Transverse colon (tissue), 4 donors: ENCODE data around the gene ACBD6. TPM values are rescaled to one million over a fixed set of nuclear protein-coding genes. Genes with fewer than 3 reads are reported as not detected.

Experiments
- DNase-seq: peaks from one replicate; pipeline ENCODE4 v3.0.0-alpha.2; 2019
- H3K27ac ChIP-seq, 4 donors: fragments of 200-600 bp; sonication (generic); 2 replicates each; pipeline ENCODE4 v1.5.1; 2016 to 2018; ENCODE audit warnings: inconsistent platforms in 4 of 4
- H3K27me3 ChIP-seq: fragments of 200-600 bp; sonication (generic); 2 replicates; pipeline ENCODE4 v1.5.1; 2017; ENCODE audit warnings: inconsistent platforms
- H3K36me3 ChIP-seq, 4 donors: fragments of 200-600 bp; sonication (generic); 2 replicates each; pipeline ENCODE4 v1.5.1; 2017 to 2019; ENCODE audit warnings: inconsistent platforms in 4 of 4
- H3K4me1 ChIP-seq, 4 donors: fragments of 200-600 bp; sonication (generic); 2 replicates each; pipeline ENCODE4 v1.5.1; 2017 to 2020; ENCODE audit warnings: inconsistent platforms in 4 of 4
- H3K4me3 ChIP-seq, 4 donors: fragments of 200-600 bp; sonication (generic); 1 replicate in 1 of 4; 2 replicates in 3 of 4; pipeline versions ENCODE4 v1.5.1 to v1.6.1; 2017 to 2019; ENCODE audit warnings: inconsistent platforms in 4 of 4
- H3K9me3 ChIP-seq, 2 donors: fragments of 200-600 bp; sonication (generic); 2 replicates each; pipeline ENCODE4 v1.5.1; 2017 to 2019; ENCODE audit warnings: inconsistent platforms in 2 of 2
- EP300 ChIP-seq: sonication (generic); formaldehyde crosslinking; IDR thresholded peaks from one replicate; pipeline ENCODE4 v1.6.1; 2017; ENCODE audit warnings: antibody characterized with exemption, low read depth
- POLR2A ChIP-seq: fragments of 450-650 bp; IDR thresholded peaks from one replicate; pipeline ENCODE4 v1.6.1; 2016; ENCODE audit warnings: antibody characterized with exemption, mild to moderate bottlenecking, moderate library complexity
- POLR2AphosphoS5 ChIP-seq, 3 donors: sonication (generic); formaldehyde crosslinking; IDR thresholded peaks; one replicate each; pipeline ENCODE4 v1.6.1; 2016; ENCODE audit warnings: antibody characterized with exemption in 3 of 3
- WGBS, 2 donors: methylation state at CpG; one replicate each; pipeline ENCODE4 v1.1.5; 2018; ENCODE audit warnings: low coverage in 1 of 2; 5-methylcytosine and 5-hydroxymethylcytosine counted together
- in situ Hi-C, 4 donors: fragments of 200-750 bp; cut with MboI; loops; one replicate each; pipeline versions ENCODE4 v1.15.0 to v1.15.1; 2017; ENCODE audit warnings: low sequenced_read_pairs in 3 of 4, low pct_ligation_motif_present in 1 of 4, low pct_unique_long_range_greater_than_20kb in 1 of 4
- intact Hi-C: fragments of 100-400 bp; cut with DNase I; formaldehyde crosslinking; loops from one replicate; pipeline ENCODE4 v1.15.1; 2023; ENCODE audit warnings: low total_unique reads
- total RNA-seq, 4 donors: library from RNA; depleted of rRNA; stranded (reverse); fragments of >200 nt; gene quantifications; one replicate each; pipeline ENCODE4 v1.1.0, GENCODE V29; 2016
- TF ChIP-seq, protein P1 (sequence below), 5 experiments: fragments of 200-600 bp in 3 of 5; fragments of 450-650 bp in 2 of 5; sonication (generic) in 3 of 5; IDR thresholded peaks; 1 replicate in 2 of 5; 2 replicates in 3 of 5; pipeline ENCODE4 v1.5.1; 2016 to 2017; ENCODE audit warnings: antibody characterized with exemption in 5 of 5, inconsistent platforms in 3 of 5, mild to moderate bottlenecking in 2 of 5, moderate library complexity in 1 of 5

The ACBD6 gene
- total RNA-seq, 4 donors from 2014 or later: 9.7 to 48.4 (median 38.6) TPM

DNA sequence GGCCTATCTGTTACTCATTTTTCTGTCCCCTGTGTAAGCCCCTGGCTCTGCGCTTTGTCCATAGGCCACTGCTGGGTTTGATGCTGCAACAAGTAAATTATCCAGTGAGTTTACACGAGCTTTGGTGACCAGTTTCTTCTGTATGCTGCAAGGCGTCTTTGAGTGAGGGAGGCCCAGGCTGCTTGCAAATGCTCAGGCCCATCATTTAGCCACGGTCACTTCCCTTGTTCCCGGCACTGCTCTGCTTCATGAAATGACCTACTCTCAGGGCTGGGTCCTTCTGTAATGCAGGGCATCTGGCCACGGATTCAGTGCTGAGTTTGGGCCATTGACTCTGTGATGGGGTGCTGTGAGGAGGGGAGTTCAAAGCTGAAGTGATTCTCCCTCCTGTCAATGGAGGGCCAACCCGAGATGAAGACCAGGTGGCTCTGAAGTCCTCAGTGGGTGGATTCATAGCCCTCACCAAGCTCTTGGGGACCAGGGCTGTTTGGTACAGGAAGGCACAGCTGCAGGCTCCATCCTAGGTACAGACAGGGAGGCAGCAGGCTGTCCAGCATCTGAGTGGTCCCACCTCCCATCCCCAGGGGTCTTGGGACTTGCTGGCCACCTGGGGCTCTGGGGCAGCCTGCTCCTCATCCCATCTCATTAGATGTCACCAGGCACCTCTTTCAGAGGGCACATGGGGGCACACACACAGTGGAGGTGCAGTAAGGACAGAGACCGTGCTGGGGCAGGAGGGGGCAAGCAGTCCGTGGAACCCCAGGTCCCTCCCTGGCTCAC is 250.7 kb downstream of the ACBD6 start:
- Histone ChIP-seq H3K27me3 (peaks cover 27% of the 10 kb centered on the region), H3K4me3 (no peak overlapping the region), H3K27ac (no peak overlapping the region), H3K4me1 (no peaks in the 10 kb centered on the region), H3K36me3 (no peaks in the 10 kb centered on the region), H3K9me3 (no peaks in the 10 kb centered on the region)
- intact Hi-C loops: loop anchor here (10.0 kb wide), 1 partner anchor 223 kb away; no protein-coding TSS in a partner anchor
- WGBS, 2 donors: 83% methylated on average over 8 of the region's 9 CpGs; no CpG with 5 or more reads in 1 of the 2 donors
- DNase-seq: no peak
- in situ Hi-C loops: loop anchor here (5.0 to 25.0 kb wide), 4 partner anchors 163 to 236 kb away; no protein-coding TSS in a partner anchor
- TF ChIP-seq EP300 (no peak), POLR2AphosphoS5 (IDR thresholded peaks at IDR 0.05) (no peak), POLR2A (no peak)
- TF ChIP-seq, protein P1, sequence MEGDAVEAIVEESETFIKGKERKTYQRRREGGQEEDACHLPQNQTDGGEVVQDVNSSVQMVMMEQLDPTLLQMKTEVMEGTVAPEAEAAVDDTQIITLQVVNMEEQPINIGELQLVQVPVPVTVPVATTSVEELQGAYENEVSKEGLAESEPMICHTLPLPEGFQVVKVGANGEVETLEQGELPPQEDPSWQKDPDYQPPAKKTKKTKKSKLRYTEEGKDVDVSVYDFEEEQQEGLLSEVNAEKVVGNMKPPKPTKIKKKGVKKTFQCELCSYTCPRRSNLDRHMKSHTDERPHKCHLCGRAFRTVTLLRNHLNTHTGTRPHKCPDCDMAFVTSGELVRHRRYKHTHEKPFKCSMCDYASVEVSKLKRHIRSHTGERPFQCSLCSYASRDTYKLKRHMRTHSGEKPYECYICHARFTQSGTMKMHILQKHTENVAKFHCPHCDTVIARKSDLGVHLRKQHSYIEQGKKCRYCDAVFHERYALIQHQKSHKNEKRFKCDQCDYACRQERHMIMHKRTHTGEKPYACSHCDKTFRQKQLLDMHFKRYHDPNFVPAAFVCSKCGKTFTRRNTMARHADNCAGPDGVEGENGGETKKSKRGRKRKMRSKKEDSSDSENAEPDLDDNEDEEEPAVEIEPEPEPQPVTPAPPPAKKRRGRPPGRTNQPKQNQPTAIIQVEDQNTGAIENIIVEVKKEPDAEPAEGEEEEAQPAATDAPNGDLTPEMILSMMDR (IDR thresholded peaks at IDR 0.05): no peak

- intact Hi-C loops (loop anchor here (10.0 kb wide), 1 partner anchor 224 kb away; no protein-coding TSS in a partner anchor), in situ Hi-C loops (loop anchor here (5.0 to 25.0 kb wide), 4 partner anchors 164 to 236 kb away; no protein-coding TSS in a partner anchor)
- H3K4me3 ChIP-seq: no peak overlapping the region
- no peak for DNase-seq
- H3K9me3 ChIP-seq: no peaks in the 10 kb centered on the region
- H3K36me3 ChIP-seq: no peaks in the 10 kb centered on the region
- peaks cover 21% of the 10 kb centered on the region for H3K27me3 ChIP-seq
- TF ChIP-seq POLR2A (no peak), POLR2AphosphoS5 (IDR thresholded peaks at IDR 0.05) (no peak), EP300 (no peak)
- TF ChIP-seq, protein P1 (IDR thresholded peaks at IDR 0.05): no peak
- no peak overlapping the region for H3K27ac ChIP-seq
- 65 to 90% methylated on average over 2 to 16 of the region's 16 CpGs for WGBS, 2 donors
- H3K4me1 ChIP-seq: no peaks in the 10 kb centered on the region
Observed at GRCh38 chr1:180250883-180251509, 251.4 kb downstream of the ACBD6 start.

DNA sequence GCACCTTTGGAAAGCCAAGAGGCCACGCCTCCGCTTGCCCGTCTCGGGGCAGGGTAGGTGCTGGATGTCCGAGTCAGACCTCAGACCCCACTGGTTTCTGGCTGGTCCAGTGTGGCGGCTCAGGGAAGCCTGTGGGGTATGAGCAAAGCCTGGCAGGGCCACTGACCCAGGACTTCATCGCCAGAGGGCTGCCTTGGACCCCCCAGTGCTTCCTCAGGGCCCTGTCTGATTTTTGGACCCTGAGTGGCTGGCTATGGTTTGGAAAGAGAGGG is 251.9 kb downstream of the ACBD6 start:
- Histone ChIP-seq H3K9me3 (no peaks in the 10 kb centered on the region), H3K4me1 (no peaks in the 10 kb centered on the region), H3K27ac (no peak overlapping the region), H3K27me3 (peaks cover 17% of the 10 kb centered on the region), H3K36me3 (no peaks in the 10 kb centered on the region), H3K4me3 (no peak overlapping the region)
- intact Hi-C loops: loop anchor here (10.0 kb wide), 1 partner anchor 224 kb away; no protein-coding TSS in a partner anchor
- 66 to 100% methylated on average over 3 to 7 of the region's 7 CpGs for WGBS, 2 donors
- TF ChIP-seq EP300 (no peak), POLR2A (no peak), POLR2AphosphoS5 (IDR thresholded peaks at IDR 0.05) (no peak)
- TF ChIP-seq, protein P1 (IDR thresholded peaks at IDR 0.05): no peak
- no peak for DNase-seq
- in situ Hi-C loops: loop anchor here (5.0 to 25.0 kb wide), 4 partner anchors 164 to 237 kb away; no protein-coding TSS in a partner anchor
